SK-N-SH treated with all-trans-retinoic acid at 6 μM for 48 hours (cell line): ENCODE data around the gene FAM174C.
A peak's percentile ranks its signal among the peaks of the same experiment; 100 is the strongest.

ENCODE experiments used
- ATAC-seq: fragments of 200-7000 bp; cut with Tn5 transposase; 3 replicates; pipeline ENCODE4 v1.9.1; 2020; ENCODE audit warnings: mild to moderate bottlenecking, moderate library complexity
- ARNTL ChIP-seq: fragments of 450-650 bp; formaldehyde crosslinking; IDR thresholded peaks from 2 replicates; pipeline ENCODE4 v1.5.0; 2020; ENCODE audit warnings: low read depth, mild to moderate bottlenecking, moderate library complexity, borderline replicate concordance
- BACH2 ChIP-seq: fragments of 250-450 bp; sonication (Bioruptor Pico); IDR thresholded peaks from 2 replicates; pipeline ENCODE4 v1.9.0; 2021; ENCODE audit warnings: mild to moderate bottlenecking, borderline replicate concordance
- CREB5 ChIP-seq: fragments of 250-450 bp; sonication (Bioruptor Pico); IDR thresholded peaks from 2 replicates; pipeline ENCODE4 v1.5.1; 2020; ENCODE audit warnings: low read depth, mild to moderate bottlenecking, moderate library complexity
- CSDC2 ChIP-seq: fragments of 250-450 bp; sonication (Bioruptor Pico); IDR thresholded peaks from 2 replicates; pipeline ENCODE4 v1.5.0; 2020; ENCODE audit warnings: mild to moderate bottlenecking, moderate library complexity
- CSRNP3 ChIP-seq: fragments of 250-450 bp; sonication (Bioruptor Pico); IDR thresholded peaks from 2 replicates; pipeline ENCODE4 v1.5.1; 2021; ENCODE audit warnings: mild to moderate bottlenecking, moderate library complexity
- ESRRG ChIP-seq: fragments of 250-450 bp; sonication (Bioruptor Pico); IDR thresholded peaks from 2 replicates; pipeline ENCODE4 v1.6.1; 2021; ENCODE audit warnings: mild to moderate bottlenecking
- GLIS3 ChIP-seq: fragments of 250-450 bp; sonication (Bioruptor Pico); IDR thresholded peaks from 2 replicates; pipeline ENCODE4 v1.5.0; 2020; ENCODE audit warnings: mild to moderate bottlenecking, moderate library complexity
- ISL1 ChIP-seq: fragments of 250-450 bp; sonication (Bioruptor Pico); IDR thresholded peaks from 2 replicates; pipeline ENCODE4 v2.1.2; 2022; ENCODE audit warnings: mild to moderate bottlenecking, moderate library complexity
- OSR1 ChIP-seq: fragments of 250-450 bp; sonication (Bioruptor Pico); IDR thresholded peaks from 2 replicates; pipeline ENCODE4 v1.8.0; 2022; ENCODE audit warnings: moderate library complexity, mild to moderate bottlenecking, inconsistent platforms
- POU6F1 ChIP-seq: fragments of 250-450 bp; sonication (Bioruptor Pico); IDR thresholded peaks from 2 replicates; pipeline ENCODE4 v1.8.0; 2021; ENCODE audit warnings: low read depth, mild to moderate bottlenecking, moderate library complexity, borderline replicate concordance
- PPARA ChIP-seq: fragments of 250-450 bp; sonication (Bioruptor Pico); IDR thresholded peaks from 2 replicates; pipeline ENCODE4 v1.5.0; 2020; ENCODE audit warnings: mild to moderate bottlenecking, borderline replicate concordance
- SNAI2 ChIP-seq: fragments of 250-450 bp; sonication (Bioruptor Pico); IDR thresholded peaks from 2 replicates; pipeline ENCODE4 v1.5.0; 2020; ENCODE audit warnings: mild to moderate bottlenecking, moderate library complexity
- TCF4 ChIP-seq: fragments of 250-450 bp; sonication (Bioruptor Pico); IDR thresholded peaks from 2 replicates; pipeline ENCODE4 v1.8.0; 2021; ENCODE audit warnings: mild to moderate bottlenecking, moderate library complexity, borderline replicate concordance
- TOX ChIP-seq: fragments of 250-450 bp; sonication (Bioruptor Pico); IDR thresholded peaks from 2 replicates; pipeline ENCODE4 v1.8.0; 2021; ENCODE audit warnings: mild to moderate bottlenecking, moderate library complexity, borderline replicate concordance
- ZC3H10 ChIP-seq: fragments of 250-450 bp; sonication (Bioruptor Pico); IDR thresholded peaks from 2 replicates; pipeline ENCODE4 v1.5.1; 2021; ENCODE audit warnings: mild to moderate bottlenecking, moderate library complexity
- ZFP3 ChIP-seq: fragments of 250-450 bp; sonication (Bioruptor Pico); IDR thresholded peaks from 2 replicates; pipeline ENCODE4 v1.5.0; 2020; ENCODE audit warnings: mild to moderate bottlenecking, moderate library complexity
- ZFP30 ChIP-seq: fragments of 450-650 bp; formaldehyde crosslinking; IDR thresholded peaks from 2 replicates; pipeline ENCODE4 v1.5.0; 2022; ENCODE audit warnings: mild to moderate bottlenecking, moderate library complexity
- ZNF565 ChIP-seq: fragments of 450-650 bp; formaldehyde crosslinking; conservative IDR thresholded peaks from 2 replicates; pipeline ENCODE4 v1.5.0; 2020; ENCODE audit warnings: low read depth, mild to moderate bottlenecking, moderate library complexity
- ZNF70 ChIP-seq: fragments of 450-650 bp; formaldehyde crosslinking; IDR thresholded peaks from 2 replicates; pipeline ENCODE4 v1.5.0; 2020; ENCODE audit warnings: mild to moderate bottlenecking, moderate library complexity
- ZNF8 ChIP-seq: fragments of 450-650 bp; formaldehyde crosslinking; IDR thresholded peaks from 2 replicates; pipeline ENCODE4 v1.5.0; 2020; ENCODE audit warnings: mild to moderate bottlenecking, moderate library complexity
- TF ChIP-seq, protein P1 (sequence below): fragments of 250-450 bp; sonication (Bioruptor Pico); IDR thresholded peaks from 2 replicates; pipeline ENCODE4 v1.8.0; 2020; ENCODE audit warnings: mild to moderate bottlenecking, moderate library complexity, borderline replicate concordance
- TF ChIP-seq, protein P2 (sequence below): fragments of 250-450 bp; sonication (Bioruptor Pico); IDR thresholded peaks from 2 replicates; pipeline ENCODE4 v1.5.0; 2020; ENCODE audit warnings: mild to moderate bottlenecking, moderate library complexity

FAM174C gene

GRCh38 chr19:1247748-1248138 lies 27.6 kb upstream of the FAM174C start:
- TF ChIP-seq BACH2 (no peak), SNAI2 (no peak), ARNTL (CRISPR knock-in tag) (no peak), TCF4 (CRISPR knock-in tag) (no peak), ISL1 (CRISPR knock-in tag) (no peak), CSRNP3 (no peak), CREB5 (no peak), GLIS3 (CRISPR knock-in tag) (no peak), OSR1 (no peak), ESRRG (CRISPR knock-in tag) (no peak), ZFP30 (no peak), ZC3H10 (CRISPR knock-in tag) (no peak), ZFP3 (CRISPR knock-in tag) (no peak), ZNF8 (CRISPR knock-in tag) (no peak)
- TF ChIP-seq, protein P1, sequence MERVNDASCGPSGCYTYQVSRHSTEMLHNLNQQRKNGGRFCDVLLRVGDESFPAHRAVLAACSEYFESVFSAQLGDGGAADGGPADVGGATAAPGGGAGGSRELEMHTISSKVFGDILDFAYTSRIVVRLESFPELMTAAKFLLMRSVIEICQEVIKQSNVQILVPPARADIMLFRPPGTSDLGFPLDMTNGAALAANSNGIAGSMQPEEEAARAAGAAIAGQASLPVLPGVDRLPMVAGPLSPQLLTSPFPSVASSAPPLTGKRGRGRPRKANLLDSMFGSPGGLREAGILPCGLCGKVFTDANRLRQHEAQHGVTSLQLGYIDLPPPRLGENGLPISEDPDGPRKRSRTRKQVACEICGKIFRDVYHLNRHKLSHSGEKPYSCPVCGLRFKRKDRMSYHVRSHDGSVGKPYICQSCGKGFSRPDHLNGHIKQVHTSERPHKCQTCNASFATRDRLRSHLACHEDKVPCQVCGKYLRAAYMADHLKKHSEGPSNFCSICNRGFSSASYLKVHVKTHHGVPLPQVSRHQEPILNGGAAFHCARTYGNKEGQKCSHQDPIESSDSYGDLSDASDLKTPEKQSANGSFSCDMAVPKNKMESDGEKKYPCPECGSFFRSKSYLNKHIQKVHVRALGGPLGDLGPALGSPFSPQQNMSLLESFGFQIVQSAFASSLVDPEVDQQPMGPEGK (CRISPR knock-in tag) = no peak
- TF ChIP-seq, protein P2, sequence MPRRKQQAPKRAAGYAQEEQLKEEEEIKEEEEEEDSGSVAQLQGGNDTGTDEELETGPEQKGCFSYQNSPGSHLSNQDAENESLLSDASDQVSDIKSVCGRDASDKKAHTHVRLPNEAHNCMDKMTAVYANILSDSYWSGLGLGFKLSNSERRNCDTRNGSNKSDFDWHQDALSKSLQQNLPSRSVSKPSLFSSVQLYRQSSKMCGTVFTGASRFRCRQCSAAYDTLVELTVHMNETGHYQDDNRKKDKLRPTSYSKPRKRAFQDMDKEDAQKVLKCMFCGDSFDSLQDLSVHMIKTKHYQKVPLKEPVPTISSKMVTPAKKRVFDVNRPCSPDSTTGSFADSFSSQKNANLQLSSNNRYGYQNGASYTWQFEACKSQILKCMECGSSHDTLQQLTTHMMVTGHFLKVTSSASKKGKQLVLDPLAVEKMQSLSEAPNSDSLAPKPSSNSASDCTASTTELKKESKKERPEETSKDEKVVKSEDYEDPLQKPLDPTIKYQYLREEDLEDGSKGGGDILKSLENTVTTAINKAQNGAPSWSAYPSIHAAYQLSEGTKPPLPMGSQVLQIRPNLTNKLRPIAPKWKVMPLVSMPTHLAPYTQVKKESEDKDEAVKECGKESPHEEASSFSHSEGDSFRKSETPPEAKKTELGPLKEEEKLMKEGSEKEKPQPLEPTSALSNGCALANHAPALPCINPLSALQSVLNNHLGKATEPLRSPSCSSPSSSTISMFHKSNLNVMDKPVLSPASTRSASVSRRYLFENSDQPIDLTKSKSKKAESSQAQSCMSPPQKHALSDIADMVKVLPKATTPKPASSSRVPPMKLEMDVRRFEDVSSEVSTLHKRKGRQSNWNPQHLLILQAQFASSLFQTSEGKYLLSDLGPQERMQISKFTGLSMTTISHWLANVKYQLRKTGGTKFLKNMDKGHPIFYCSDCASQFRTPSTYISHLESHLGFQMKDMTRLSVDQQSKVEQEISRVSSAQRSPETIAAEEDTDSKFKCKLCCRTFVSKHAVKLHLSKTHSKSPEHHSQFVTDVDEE (CRISPR knock-in tag) = no peak
- ATAC-seq = no peak; the same call in 1 of the 3 replicates

- ATAC-seq = peak; percentile 49
- TF ChIP-seq GLIS3 (CRISPR knock-in tag) = 0 out of 2 replicates have a peak, but pooled peaks have one; percentile 39
- TF ChIP-seq SNAI2 = no peak
- no peak for TF ChIP-seq ISL1 (CRISPR knock-in tag)
- TF ChIP-seq TOX (CRISPR knock-in tag) = no peak
- TF ChIP-seq ZNF565 (CRISPR knock-in tag) = no peak
- TF ChIP-seq POU6F1 (CRISPR knock-in tag) = no peak
- no peak for TF ChIP-seq ZC3H10 (CRISPR knock-in tag)
- no peak for TF ChIP-seq CSDC2 (CRISPR knock-in tag)
- TF ChIP-seq ESRRG (CRISPR knock-in tag) = no peak
- TF ChIP-seq, protein P1 (CRISPR knock-in tag) = peak; percentile 88; the same call in 1 of the 2 replicates
- TF ChIP-seq, protein P2 (CRISPR knock-in tag) = no peak
- no peak for TF ChIP-seq ZNF70 (CRISPR knock-in tag)
- no peak for TF ChIP-seq PPARA (CRISPR knock-in tag)
- no peak for TF ChIP-seq ZFP30
Measured at GRCh38 chr19:1248139-1248785, 27.1 kb upstream of the FAM174C start, which contains the start of gene MIDN. TSS of gene MIDN (plus strand) at chr19:1248583. CDS start at chr19:1250297, 1,714 bp downstream.
